Lower leg skin (tissue), 4 donors: ENCODE data around the gene INTS7. TPM values are rescaled to one million over a fixed set of nuclear protein-coding genes. Genes with fewer than 3 reads are reported as not detected.

ENCODE experiments used
- DNase-seq, 2 donors: peaks; one replicate each; pipeline ENCODE4 v3.0.0-alpha.2; 2019; ENCODE audit warnings: low spot score in 2 of 2
- H3K4me3 ChIP-seq: fragments of 200-600 bp; sonication (generic); 2 replicates; pipeline ENCODE4 v1.5.1; 2017; ENCODE audit warnings: mild to moderate bottlenecking, low read depth; ENCODE audit not compliant: poor library complexity, severe bottlenecking
- POLR2A ChIP-seq, 2 donors: fragments of 450-650 bp; IDR thresholded peaks; one replicate each; pipeline ENCODE4 v1.6.1; 2016 to 2017; ENCODE audit warnings: antibody characterized with exemption in 2 of 2, mild to moderate bottlenecking in 1 of 2, moderate library complexity in 1 of 2
- WGBS, 2 donors: methylation state at CpG; one replicate each; pipeline ENCODE4 v1.1.5; 2018; 5-methylcytosine and 5-hydroxymethylcytosine counted together
- intact Hi-C: fragments of 100-400 bp; cut with DNase I; formaldehyde crosslinking; loops from one replicate; pipeline ENCODE4 v1.15.0; 2023; ENCODE audit warnings: low total_unique reads
- total RNA-seq, 4 donors: library from RNA; depleted of rRNA; stranded (reverse); fragments of >200 nt; gene quantifications; one replicate each; pipeline ENCODE4 v1.1.0, GENCODE V29; 2016
- TF ChIP-seq, protein P1 (sequence below), 3 donors: fragments of 450-650 bp; IDR thresholded peaks; one replicate each; pipeline ENCODE4 v1.5.1; 2016; ENCODE audit warnings: antibody characterized with exemption in 3 of 3, mild to moderate bottlenecking in 3 of 3, moderate library complexity in 2 of 3

Gene INTS7
- total RNA-seq, 4 donors from 2014 or later = 8.5 to 15.5 (median 11.0) TPM

- intact Hi-C loops = no loop called here
- 85% methylated on average over 4 of the region's 4 CpGs for WGBS, 2 donors
- H3K4me3 ChIP-seq = no peak overlapping the region
- TF ChIP-seq, protein P1, sequence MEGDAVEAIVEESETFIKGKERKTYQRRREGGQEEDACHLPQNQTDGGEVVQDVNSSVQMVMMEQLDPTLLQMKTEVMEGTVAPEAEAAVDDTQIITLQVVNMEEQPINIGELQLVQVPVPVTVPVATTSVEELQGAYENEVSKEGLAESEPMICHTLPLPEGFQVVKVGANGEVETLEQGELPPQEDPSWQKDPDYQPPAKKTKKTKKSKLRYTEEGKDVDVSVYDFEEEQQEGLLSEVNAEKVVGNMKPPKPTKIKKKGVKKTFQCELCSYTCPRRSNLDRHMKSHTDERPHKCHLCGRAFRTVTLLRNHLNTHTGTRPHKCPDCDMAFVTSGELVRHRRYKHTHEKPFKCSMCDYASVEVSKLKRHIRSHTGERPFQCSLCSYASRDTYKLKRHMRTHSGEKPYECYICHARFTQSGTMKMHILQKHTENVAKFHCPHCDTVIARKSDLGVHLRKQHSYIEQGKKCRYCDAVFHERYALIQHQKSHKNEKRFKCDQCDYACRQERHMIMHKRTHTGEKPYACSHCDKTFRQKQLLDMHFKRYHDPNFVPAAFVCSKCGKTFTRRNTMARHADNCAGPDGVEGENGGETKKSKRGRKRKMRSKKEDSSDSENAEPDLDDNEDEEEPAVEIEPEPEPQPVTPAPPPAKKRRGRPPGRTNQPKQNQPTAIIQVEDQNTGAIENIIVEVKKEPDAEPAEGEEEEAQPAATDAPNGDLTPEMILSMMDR (IDR thresholded peaks at IDR 0.05) = no peak
- no peak for TF ChIP-seq POLR2A (IDR thresholded peaks at IDR 0.05)
- no peak for DNase-seq
Observed at GRCh38 chr1:211902624-211903291, 132.6 kb downstream of the INTS7 start.

- WGBS, 2 donors = 94 to 100% methylated on average over 2 of the region's 2 CpGs
- no peak overlapping the region for H3K4me3 ChIP-seq
- intact Hi-C loops = no loop called here
- no peak for TF ChIP-seq POLR2A (IDR thresholded peaks at IDR 0.05)
- TF ChIP-seq, protein P1 (IDR thresholded peaks at IDR 0.05) = no peak
- no peak for DNase-seq
Observed at GRCh38 chr1:211901945-211902344, 133.4 kb downstream of the INTS7 start.

GRCh38 chr1:211900441-211900840 lies 134.9 kb downstream of the INTS7 start:
- WGBS, 2 donors = 89 to 93% methylated on average over 2 of the region's 2 CpGs
- H3K4me3 ChIP-seq = no peak overlapping the region
- TF ChIP-seq POLR2A (IDR thresholded peaks at IDR 0.05) = no peak
- TF ChIP-seq, protein P1 (IDR thresholded peaks at IDR 0.05) = no peak
- intact Hi-C loops = no loop called here
- DNase-seq = no peak

DNA sequence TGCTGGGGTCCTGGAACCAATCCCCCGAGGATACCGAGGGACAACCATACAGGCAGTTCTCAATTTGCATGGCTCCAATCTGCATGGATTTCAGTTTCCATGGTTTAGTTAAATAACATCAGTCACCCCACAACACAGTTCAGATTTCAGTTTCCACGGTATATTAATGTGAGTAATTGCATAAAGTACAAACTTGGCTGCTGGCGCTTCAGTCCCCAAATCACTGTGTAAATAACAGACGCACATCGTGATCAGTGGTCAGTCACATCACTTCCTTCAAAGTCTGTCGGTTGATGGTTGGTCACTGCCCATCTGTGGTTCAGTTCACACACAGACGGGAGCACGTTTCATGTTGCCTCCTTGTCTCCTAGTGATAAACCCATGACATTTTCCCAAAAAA lies 138.4 kb downstream of the INTS7 start:
- WGBS, 2 donors = 77% methylated on average over 9 of the region's 9 CpGs
- no peak overlapping the region for H3K4me3 ChIP-seq
- TF ChIP-seq, protein P1 (IDR thresholded peaks at IDR 0.05) = no peak
- no peak for TF ChIP-seq POLR2A (IDR thresholded peaks at IDR 0.05)
- no peak for DNase-seq
- intact Hi-C loops = no loop called here

- no peak for DNase-seq
- no peak overlapping the region for H3K4me3 ChIP-seq
- 69 to 71% methylated on average over 3 of the region's 3 CpGs for WGBS, 2 donors
- TF ChIP-seq POLR2A (IDR thresholded peaks at IDR 0.05) = no peak
- TF ChIP-seq, protein P1 (IDR thresholded peaks at IDR 0.05) = no peak
- intact Hi-C loops = no loop called here
Observed at GRCh38 chr1:211895126-211895759, 140.1 kb downstream of the INTS7 start.
